Measurements from ENCODE around the gene RC3H1.

RC3H1 gene

DNA sequence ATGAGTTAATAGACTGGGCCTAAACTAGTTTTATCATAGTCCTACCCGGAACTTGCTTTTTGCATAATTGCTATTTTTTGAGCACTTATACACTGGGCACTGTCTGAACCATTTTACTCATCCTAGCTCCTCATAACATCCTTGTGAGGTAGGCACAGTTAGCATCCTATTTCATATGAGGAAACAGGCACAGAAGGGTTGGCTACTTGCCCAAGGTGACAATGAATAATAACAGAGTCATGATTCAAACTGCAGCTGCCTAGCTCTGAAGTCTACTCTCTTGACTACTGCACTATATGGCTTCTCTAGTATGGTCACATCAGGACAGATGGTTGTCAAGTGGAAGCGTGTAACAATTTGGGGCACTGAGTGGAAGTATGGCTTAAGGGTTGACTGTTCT, 18.2 kb upstream of the RC3H1 start:
- no peak overlapping the region for H3K4me3 ChIP-seq (ENCODE audit: low read depth, low read length)
- in situ Hi-C loops (cut with HindIII; ENCODE audit: low sequenced_read_pairs): no loop called here
- DNase-seq (ENCODE audit: low read depth): no peak
- no peak for TF ChIP-seq CTCF (IDR thresholded peaks at IDR 0.05; ENCODE audit: low read depth, low read length, missing control alignments)

GRCh38 chr1:174039027-174039426, 16.9 kb upstream of the RC3H1 start:
- DNase-seq (ENCODE audit: low read depth): no peak
- in situ Hi-C loops (cut with HindIII; ENCODE audit: low sequenced_read_pairs): no loop called here
- no peak overlapping the region for H3K4me3 ChIP-seq (ENCODE audit: low read depth, low read length)
- TF ChIP-seq CTCF (IDR thresholded peaks at IDR 0.05; ENCODE audit: low read depth, low read length, missing control alignments): no peak

GRCh38 chr1:174036798-174037197, 14.6 kb upstream of the RC3H1 start:
- TF ChIP-seq CTCF (IDR thresholded peaks at IDR 0.05; ENCODE audit: low read depth, low read length, missing control alignments): no peak
- no peak for DNase-seq (ENCODE audit: low read depth)
- in situ Hi-C loops (cut with HindIII; ENCODE audit: low sequenced_read_pairs): no loop called here
- H3K4me3 ChIP-seq (ENCODE audit: low read depth, low read length): no peak overlapping the region

- no peak for TF ChIP-seq CTCF (IDR thresholded peaks at IDR 0.05; ENCODE audit: low read depth, low read length, missing control alignments)
- no peak overlapping the region for H3K4me3 ChIP-seq (ENCODE audit: low read depth, low read length)
Measured at GRCh38 chr1:174036204-174036603, 14.0 kb upstream of the RC3H1 start.

GRCh38 chr1:174032671-174033222, 10.6 kb upstream of the RC3H1 start:
- in situ Hi-C loops (cut with HindIII; ENCODE audit: low sequenced_read_pairs): no loop called here
- TF ChIP-seq CTCF (IDR thresholded peaks at IDR 0.05; ENCODE audit: low read depth, low read length, missing control alignments): no peak
- no peak for DNase-seq (ENCODE audit: low read depth)
- no peak overlapping the region for H3K4me3 ChIP-seq (ENCODE audit: low read depth, low read length)

More at GRCh38 chr1:174036204-174036603, 14.0 kb upstream of the RC3H1 start:
- in situ Hi-C loops (cut with HindIII; ENCODE audit: low sequenced_read_pairs): no loop called here
- no peak for DNase-seq (ENCODE audit: low read depth)

DNA sequence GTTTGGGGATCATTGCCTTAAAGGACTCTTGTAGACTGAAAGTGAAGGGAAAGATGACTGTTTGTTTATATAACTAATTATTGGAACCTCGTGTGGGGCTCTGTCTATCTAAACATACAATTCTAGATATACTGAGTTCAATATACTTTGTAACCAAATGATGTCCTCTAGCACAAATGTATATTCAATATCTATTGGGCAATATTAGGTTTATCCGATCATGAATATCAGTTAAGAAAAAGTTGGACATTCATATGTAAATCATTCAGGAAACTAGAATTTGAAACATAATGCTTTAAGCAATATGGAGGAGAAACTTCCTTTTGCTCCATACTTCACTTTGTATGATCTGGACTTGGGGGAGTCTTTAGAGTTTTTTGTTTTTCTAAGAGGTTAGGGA, 8.9 kb upstream of the RC3H1 start:
- H3K4me3 ChIP-seq (ENCODE audit: low read depth, low read length): no peak overlapping the region
- no peak for DNase-seq (ENCODE audit: low read depth)
- no peak for TF ChIP-seq CTCF (IDR thresholded peaks at IDR 0.05; ENCODE audit: low read depth, low read length, missing control alignments)
- in situ Hi-C loops (cut with HindIII; ENCODE audit: low sequenced_read_pairs): no loop called here

GRCh38 chr1:174028495-174028894, 6.3 kb upstream of the RC3H1 start:
- no peak for DNase-seq (ENCODE audit: low read depth)
- H3K4me3 ChIP-seq (ENCODE audit: low read depth, low read length): no peak overlapping the region
- in situ Hi-C loops (cut with HindIII; ENCODE audit: low sequenced_read_pairs): no loop called here
- TF ChIP-seq CTCF (IDR thresholded peaks at IDR 0.05; ENCODE audit: low read depth, low read length, missing control alignments): no peak
